ENCODE results near the gene RNF208.
"Not testable (repeated sequence)": the region's sequence is repeated elsewhere in the genome, so short reads cannot be mapped to it uniquely, and the experiment has no call there.

RNF208 gene

DNA sequence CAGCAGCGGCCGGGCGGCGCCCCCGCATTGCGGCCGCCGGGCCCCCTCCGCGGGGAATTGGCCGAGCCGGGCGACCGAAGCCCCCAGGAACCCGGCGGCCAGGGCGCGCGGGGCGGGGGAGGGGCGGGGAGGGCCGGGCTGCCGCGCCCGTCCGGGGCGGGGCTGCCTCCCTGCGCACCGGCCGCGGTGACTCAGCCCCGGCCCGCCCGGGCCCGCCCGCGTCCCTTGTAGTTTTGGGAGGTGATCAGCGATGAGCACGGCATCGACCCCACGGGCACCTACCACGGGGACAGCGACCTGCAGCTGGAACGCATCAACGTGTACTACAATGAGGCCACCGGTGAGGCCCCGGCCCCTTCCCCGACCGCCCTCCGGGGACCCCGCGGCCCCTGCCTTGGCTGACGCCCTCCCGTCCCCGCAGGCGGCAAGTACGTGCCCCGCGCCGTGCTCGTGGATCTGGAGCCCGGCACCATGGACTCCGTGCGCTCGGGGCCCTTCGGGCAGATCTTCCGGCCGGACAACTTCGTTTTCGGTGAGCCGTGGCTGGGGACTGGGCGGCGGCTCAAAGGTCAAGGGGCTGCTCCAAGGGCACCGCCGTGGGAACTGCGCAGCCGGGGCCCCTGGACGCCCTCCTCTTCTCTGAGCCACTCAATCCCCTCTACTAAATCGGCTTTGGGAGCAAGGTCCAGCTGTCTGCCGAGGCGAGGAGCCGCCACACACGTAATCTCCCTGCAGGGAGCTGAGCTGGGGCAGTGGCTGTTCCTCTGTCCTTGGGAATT lies 19.6 kb upstream of the RNF208 start:
- Mint-ChIP-seq H3K27me3 (ENCODE audit: low read depth) (no peaks in the 10 kb centered on the region), H3K36me3 (ENCODE audit: low read depth) (peaks cover 19% of the 10 kb centered on the region), H3K27ac (peak overlapping the region; percentile 73 to 95 (median 74)), H3K9me3 (no peaks in the 10 kb centered on the region), H3K4me3 (peak overlapping the region; percentile 89 to 96 (median 93)), H3K4me1 (peaks cover 34% of the 10 kb centered on the region)
- TF ChIP-seq, protein P1, sequence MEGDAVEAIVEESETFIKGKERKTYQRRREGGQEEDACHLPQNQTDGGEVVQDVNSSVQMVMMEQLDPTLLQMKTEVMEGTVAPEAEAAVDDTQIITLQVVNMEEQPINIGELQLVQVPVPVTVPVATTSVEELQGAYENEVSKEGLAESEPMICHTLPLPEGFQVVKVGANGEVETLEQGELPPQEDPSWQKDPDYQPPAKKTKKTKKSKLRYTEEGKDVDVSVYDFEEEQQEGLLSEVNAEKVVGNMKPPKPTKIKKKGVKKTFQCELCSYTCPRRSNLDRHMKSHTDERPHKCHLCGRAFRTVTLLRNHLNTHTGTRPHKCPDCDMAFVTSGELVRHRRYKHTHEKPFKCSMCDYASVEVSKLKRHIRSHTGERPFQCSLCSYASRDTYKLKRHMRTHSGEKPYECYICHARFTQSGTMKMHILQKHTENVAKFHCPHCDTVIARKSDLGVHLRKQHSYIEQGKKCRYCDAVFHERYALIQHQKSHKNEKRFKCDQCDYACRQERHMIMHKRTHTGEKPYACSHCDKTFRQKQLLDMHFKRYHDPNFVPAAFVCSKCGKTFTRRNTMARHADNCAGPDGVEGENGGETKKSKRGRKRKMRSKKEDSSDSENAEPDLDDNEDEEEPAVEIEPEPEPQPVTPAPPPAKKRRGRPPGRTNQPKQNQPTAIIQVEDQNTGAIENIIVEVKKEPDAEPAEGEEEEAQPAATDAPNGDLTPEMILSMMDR (IDR thresholded peaks at IDR 0.05; ENCODE audit: unreplicated experiment in 3 of 3): no peak

DNA sequence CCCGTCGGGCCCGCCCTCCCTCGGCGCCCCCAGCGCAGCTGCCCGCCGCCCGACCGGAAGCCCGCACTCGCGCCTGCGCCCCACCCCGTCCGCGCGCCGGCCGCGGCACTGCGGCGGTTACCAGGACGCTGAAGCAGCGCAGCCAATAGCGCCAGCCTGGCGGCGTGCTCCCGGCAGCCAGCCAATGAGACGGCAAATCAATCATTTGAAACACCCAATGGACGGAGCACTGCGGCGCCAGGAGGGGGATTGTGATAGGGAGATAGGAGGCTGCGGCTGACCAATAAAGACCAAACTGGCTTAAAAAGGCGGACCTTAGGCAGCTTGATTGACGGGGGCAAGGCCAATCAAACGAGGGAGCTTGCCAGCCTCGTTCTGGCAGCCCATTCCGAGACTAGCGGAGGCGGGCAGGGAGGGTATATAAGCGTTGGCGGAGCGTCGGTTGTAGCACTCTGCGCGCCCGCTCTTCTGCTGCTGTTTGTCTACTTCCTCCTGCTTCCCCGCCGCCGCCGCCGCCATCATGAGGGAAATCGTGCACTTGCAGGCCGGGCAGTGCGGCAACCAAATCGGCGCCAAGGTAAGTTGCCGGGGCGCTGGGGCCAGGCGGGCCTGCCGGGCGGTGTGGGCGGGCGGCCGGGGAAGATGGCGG lies 18.9 kb upstream of the RNF208 start, which contains the start of gene TUBB4B:
TUBB4B (plus strand) TSS at position 447 of the 649 bp plus-strand sequence; CDS start at position 521, 74 bp downstream.
- peak within 1 kb of the TSS; percentile 89 to 96 (median 93) for H3K4me3 Mint-ChIP-seq
- H3K9me3 Mint-ChIP-seq: no peaks in the 10 kb centered on the region
- H3K4me1 Mint-ChIP-seq: peaks cover 34% of the 10 kb centered on the region
- peak within 1 kb of the TSS; percentile 73 to 95 (median 94) for H3K27ac Mint-ChIP-seq
- H3K27me3 Mint-ChIP-seq (ENCODE audit: low read depth): no peaks in the 10 kb centered on the region
- peaks cover 19% of the 10 kb centered on the region for H3K36me3 Mint-ChIP-seq (ENCODE audit: low read depth)
- TF ChIP-seq, protein P1 (IDR thresholded peaks at IDR 0.05; ENCODE audit: unreplicated experiment in 3 of 3): no peak

DNA sequence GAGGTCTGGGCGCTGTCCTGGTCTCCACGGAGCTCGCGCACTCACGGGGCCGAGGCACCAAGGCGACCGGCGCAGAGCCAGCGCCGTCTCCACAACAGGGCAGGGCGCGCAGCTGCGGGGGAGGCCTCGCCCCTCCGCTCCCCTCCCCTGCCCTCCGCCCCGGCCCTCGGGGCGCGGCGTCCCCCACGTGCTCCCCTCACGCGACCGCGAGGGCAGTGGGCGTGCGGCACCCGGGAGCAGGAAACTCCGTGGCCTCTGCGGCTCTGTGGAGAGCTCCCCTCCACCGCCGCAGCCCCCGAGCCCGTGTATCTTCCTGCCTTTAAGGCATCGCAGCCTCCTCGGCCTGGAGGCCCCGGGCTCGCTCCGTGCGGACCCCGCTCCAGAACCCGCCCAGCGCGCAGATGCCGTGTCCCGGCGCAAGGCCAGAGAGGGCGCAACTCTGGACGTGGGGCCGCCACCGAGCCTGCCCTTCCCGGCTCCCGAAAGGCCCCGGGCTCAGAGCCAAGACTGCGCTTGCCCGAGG lies 18.3 kb upstream of the RNF208 start:
- TF ChIP-seq, protein P1 (IDR thresholded peaks at IDR 0.05; ENCODE audit: unreplicated experiment in 3 of 3): no peak
- Mint-ChIP-seq H3K36me3 (ENCODE audit: low read depth) (peaks cover 19% of the 10 kb centered on the region), H3K27me3 (ENCODE audit: low read depth) (no peaks in the 10 kb centered on the region), H3K9me3 (no peaks in the 10 kb centered on the region), H3K4me1 (peaks cover 34% of the 10 kb centered on the region), H3K27ac (peak overlapping the region; percentile 69 to 84 (median 73)), H3K4me3 (peak overlapping the region; percentile 79 to 86 (median 84))

DNA sequence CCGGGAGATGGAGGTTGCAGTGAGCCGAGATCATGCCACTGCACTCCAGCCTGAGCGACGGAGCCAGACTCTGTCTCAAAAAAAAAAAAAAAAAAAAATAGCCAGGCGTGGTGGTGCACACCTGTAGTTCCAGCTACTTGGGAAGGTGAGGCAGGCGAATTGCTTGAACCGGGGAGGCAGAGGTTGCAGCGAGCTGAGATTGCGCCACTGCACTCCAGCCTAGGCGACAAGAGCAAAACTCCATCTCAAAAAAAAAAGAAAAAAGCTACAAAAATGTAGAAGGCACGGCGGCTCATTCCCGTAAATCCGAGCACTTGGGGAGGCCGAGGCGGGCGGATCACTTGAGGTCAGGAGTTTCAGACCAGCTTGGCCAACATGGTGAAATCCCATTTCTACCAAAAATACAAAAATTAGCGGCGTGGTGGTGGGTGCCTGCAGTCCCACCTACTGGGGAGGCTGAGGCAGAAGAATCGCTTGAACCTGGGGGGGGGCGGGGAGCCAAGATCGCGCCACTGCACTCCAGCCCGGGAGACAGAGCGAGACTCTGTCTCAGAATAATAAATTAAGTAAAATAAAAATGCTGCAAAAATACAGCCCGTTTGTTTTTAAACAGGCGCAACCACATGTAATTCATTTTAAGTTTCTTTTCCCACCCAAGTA lies 17.6 kb upstream of the RNF208 start:
- H3K27me3 Mint-ChIP-seq (ENCODE audit: low read depth); H3K9me3 Mint-ChIP-seq: not testable (repeated sequence)
- Mint-ChIP-seq H3K36me3 (ENCODE audit: low read depth) (peaks cover 19% of the 10 kb centered on the region), H3K4me1 (peaks cover 38% of the 10 kb centered on the region), H3K27ac (peak overlapping the region in 2 of 3 experiments; percentile 69 to 84), H3K4me3 (peak overlapping the region; percentile 79 to 86 (median 84))

DNA sequence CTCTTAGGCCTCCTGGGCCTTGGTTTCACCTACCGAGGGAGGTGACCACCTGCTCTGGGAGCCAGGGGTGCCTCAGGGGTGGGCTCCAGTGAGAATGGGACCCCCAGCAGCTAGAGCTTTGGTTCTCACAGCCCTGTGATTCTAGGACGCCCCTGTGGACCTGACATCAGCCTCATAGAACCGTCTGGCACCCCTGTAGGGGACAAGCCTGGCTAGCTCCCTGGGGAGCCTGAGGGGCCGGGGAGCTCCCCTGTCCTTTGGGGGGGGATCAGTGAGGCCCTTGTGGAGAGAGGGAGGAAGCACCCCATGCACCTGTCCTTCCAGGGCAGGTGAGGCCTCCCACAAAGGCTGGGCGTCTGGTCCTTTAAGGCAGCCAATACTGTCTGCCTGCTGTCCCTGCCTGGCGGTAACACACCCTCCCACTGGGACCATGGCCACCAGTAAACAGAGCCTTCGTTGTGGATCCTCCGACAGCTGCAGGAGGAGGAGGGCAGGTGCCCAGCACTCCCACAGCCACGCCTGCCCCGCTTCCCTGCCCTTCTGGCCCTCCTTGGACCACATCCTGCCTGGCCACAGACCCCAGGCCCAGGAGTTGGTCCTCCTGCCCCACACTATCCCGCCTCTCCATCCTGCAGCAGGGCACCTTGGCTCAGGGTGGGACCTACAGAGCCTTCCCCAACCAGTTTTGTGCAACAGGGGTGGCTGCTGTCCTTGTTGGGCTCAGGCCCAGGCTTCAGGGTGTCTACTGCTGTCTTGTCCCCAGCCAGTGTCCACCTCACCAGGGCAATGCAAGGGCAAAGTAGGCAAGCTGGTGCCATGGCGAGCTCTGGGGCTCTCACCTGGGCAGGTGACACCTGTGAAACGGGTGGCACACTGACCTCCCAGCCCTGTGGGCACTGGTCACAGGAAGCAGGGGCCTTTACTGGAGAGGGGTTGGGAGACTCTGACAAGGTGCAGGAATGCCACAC lies 16.0 kb upstream of the RNF208 start:
- H3K27ac Mint-ChIP-seq: peak overlapping the region; percentile 23 to 51 (median 40)
- peaks cover 31% of the 10 kb centered on the region for H3K4me1 Mint-ChIP-seq
- peak overlapping the region; percentile 54 to 70 (median 56) for H3K4me3 Mint-ChIP-seq
- no peaks in the 10 kb centered on the region for H3K9me3 Mint-ChIP-seq
- H3K27me3 Mint-ChIP-seq (ENCODE audit: low read depth): peaks cover 5% of the 10 kb centered on the region
- H3K36me3 Mint-ChIP-seq (ENCODE audit: low read depth): peaks cover 10% of the 10 kb centered on the region
- TF ChIP-seq, protein P1 (IDR thresholded peaks at IDR 0.05; ENCODE audit: unreplicated experiment in 3 of 3): no peak

Measured in nephron (organoid).